DOHH2 (cell line): ENCODE measurements around the gene CHRNA9.

Experiments
- H3F3A ChIP-seq: fragments of 200-600 bp; sonication (generic), shearing (Covaris generic); 2 replicates; pipeline ENCODE4 v1.6.0; 2016; ENCODE audit warnings: antibody characterized with exemption, mild to moderate bottlenecking; ENCODE audit not compliant: control insufficient read depth, insufficient read depth
- H3K27ac ChIP-seq: fragments of 200-600 bp; sonication (generic); 2 replicates; pipeline ENCODE4 v1.5.1; 2014; ENCODE audit warnings: low read depth, mild to moderate bottlenecking, low read length, moderate library complexity
- H3K27me3 ChIP-seq: fragments of 200-600 bp; sonication (generic); 2 replicates; pipeline ENCODE4 v1.6.1; 2014; ENCODE audit warnings: mild to moderate bottlenecking, low read length, mixed read lengths; ENCODE audit not compliant: control insufficient read depth
- H3K36me3 ChIP-seq: fragments of 200-600 bp; sonication (generic); 2 replicates; pipeline ENCODE4 v1.6.1; 2014; ENCODE audit warnings: mild to moderate bottlenecking, low read length, moderate library complexity, mixed read lengths; ENCODE audit not compliant: control insufficient read depth
- H3K4me1 ChIP-seq: fragments of 200-600 bp; sonication (generic); 2 replicates; pipeline ENCODE4 v1.6.1; 2014; ENCODE audit warnings: mild to moderate bottlenecking, low read length, mixed read lengths; ENCODE audit not compliant: control insufficient read depth
- H3K4me2 ChIP-seq: fragments of 200-600 bp; sonication (generic); 2 replicates; pipeline ENCODE4 v1.6.0; 2014; ENCODE audit warnings: mild to moderate bottlenecking, low read length, moderate library complexity
- H3K4me3 ChIP-seq: fragments of 200-600 bp; sonication (generic); 2 replicates; pipeline ENCODE4 v1.5.1; 2014; ENCODE audit warnings: mild to moderate bottlenecking, low read length, mixed read lengths
- H3K79me2 ChIP-seq: fragments of 200-600 bp; sonication (generic); 2 replicates; pipeline ENCODE4 v1.6.1; 2014; ENCODE audit warnings: mild to moderate bottlenecking, low read length, mixed read lengths; ENCODE audit not compliant: control insufficient read depth
- H3K9me2 ChIP-seq: fragments of 200-600 bp; sonication (generic); replicated peaks from 2 replicates; pipeline ENCODE4 v1.6.1; 2014; ENCODE audit warnings: mild to moderate bottlenecking, low read length, mixed read lengths; ENCODE audit not compliant: control insufficient read depth
- H3K9me3 ChIP-seq: fragments of 200-600 bp; sonication (generic); 2 replicates; pipeline ENCODE4 v1.6.1; 2014; ENCODE audit warnings: antibody characterized with exemption, low read length, mixed read lengths; ENCODE audit not compliant: control insufficient read depth, insufficient read depth
- H4K20me1 ChIP-seq: fragments of 200-600 bp; sonication (generic); 2 replicates; pipeline ENCODE4 v1.6.0; 2014; ENCODE audit warnings: low read depth, mild to moderate bottlenecking, antibody characterized with exemption, low read length, moderate library complexity; ENCODE audit not compliant: control insufficient read depth, insufficient read depth
- EZH2phosphoT487 ChIP-seq: fragments of 200-600 bp; sonication (generic); IDR thresholded peaks from 2 replicates; pipeline ENCODE4 v1.6.1; 2017; ENCODE audit warnings: borderline replicate concordance, mild to moderate bottlenecking, antibody characterized with exemption, low read length, moderate library complexity, mixed read lengths
- TF ChIP-seq, protein P1 (sequence below): fragments of 200-600 bp; sonication (generic); IDR thresholded peaks from one replicate; pipeline ENCODE4 v1.5.1; 2014; ENCODE audit warnings: antibody characterized with exemption, mild to moderate bottlenecking, low read depth, low read length; ENCODE audit not compliant: poor library complexity, severe bottlenecking

CHRNA9 gene

DNA sequence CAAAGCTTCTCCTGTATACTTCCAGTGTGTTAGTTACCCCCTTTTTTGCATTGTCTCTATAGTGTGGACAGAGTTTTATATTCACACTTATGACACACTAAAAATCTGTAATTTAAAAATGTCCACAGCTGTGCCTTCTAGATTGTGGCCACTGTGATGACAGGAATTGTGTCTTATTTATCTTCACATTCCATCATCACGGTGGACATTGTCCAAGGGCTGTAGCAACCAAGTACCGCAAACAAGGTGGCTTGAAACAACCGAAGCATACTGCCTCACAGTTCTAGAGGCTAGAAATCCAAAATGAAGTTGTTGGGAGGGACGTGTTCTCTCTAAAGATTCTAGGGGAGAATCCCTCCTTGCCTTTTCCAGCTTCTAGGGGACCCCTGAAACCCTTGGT lies 32.3 kb downstream of the CHRNA9 start:
- H3K79me2 ChIP-seq: no peaks in the 10 kb centered on the region
- no peaks in the 10 kb centered on the region for H3K36me3 ChIP-seq
- no peaks in the 10 kb centered on the region for H3K9me3 ChIP-seq
- no peak overlapping the region for H3K27ac ChIP-seq
- no peaks in the 10 kb centered on the region for H3K9me2 ChIP-seq
- H3K27me3 ChIP-seq: peaks cover 3% of the 10 kb centered on the region; the same call in 1 of the 2 replicates
- H3F3A ChIP-seq: no peaks in the 10 kb centered on the region
- no peak overlapping the region for H3K4me2 ChIP-seq
- no peaks in the 10 kb centered on the region; the same call in 1 of the 2 replicates for H3K4me1 ChIP-seq
- TF ChIP-seq, protein P1, sequence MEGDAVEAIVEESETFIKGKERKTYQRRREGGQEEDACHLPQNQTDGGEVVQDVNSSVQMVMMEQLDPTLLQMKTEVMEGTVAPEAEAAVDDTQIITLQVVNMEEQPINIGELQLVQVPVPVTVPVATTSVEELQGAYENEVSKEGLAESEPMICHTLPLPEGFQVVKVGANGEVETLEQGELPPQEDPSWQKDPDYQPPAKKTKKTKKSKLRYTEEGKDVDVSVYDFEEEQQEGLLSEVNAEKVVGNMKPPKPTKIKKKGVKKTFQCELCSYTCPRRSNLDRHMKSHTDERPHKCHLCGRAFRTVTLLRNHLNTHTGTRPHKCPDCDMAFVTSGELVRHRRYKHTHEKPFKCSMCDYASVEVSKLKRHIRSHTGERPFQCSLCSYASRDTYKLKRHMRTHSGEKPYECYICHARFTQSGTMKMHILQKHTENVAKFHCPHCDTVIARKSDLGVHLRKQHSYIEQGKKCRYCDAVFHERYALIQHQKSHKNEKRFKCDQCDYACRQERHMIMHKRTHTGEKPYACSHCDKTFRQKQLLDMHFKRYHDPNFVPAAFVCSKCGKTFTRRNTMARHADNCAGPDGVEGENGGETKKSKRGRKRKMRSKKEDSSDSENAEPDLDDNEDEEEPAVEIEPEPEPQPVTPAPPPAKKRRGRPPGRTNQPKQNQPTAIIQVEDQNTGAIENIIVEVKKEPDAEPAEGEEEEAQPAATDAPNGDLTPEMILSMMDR: no peak
- no peak for TF ChIP-seq EZH2phosphoT487
- no peak overlapping the region for H3K4me3 ChIP-seq
- H4K20me1 ChIP-seq: no peaks in the 10 kb centered on the region

DNA sequence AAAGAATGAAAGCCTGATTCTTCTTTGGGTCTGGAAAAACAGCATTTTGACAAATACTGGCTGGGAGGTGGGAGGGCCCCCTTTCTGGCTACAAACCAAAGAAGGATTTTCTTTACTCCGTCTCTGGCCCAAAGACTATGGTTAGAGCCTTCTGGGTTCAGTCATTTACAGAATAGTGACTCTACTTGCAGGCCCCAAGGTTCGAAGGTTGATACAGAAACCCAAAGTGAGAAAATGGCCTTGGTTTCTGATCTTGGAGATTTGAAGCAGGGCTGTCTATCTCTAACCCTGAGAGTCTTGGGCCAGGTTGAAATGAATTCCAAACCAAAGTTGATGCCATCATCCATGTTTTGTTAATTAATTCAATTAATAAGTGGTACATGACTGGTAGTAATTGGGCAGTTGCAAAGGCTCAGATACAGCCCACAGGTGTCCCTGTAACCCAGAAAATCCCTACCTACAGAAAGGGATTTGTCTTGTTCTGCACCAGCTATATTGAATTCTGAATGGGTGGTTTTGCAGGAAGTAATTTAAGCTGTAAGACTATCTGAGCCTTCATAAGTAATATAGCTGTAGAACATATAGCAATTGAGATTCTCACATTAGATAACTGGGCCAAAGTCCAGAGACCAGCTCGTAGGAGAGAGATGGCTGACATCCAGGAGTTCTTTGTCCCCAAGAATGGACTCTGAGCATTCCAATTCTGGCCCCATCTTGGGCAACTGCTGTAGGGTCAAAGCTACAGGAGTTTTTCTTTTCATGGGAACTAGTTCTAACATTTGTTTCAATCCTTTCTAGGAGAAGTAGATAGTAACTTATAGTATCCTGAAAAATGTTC lies 34.5 kb downstream of the CHRNA9 start:
- Histone ChIP-seq H3K4me2 (no peak overlapping the region), H3F3A (no peaks in the 10 kb centered on the region), H3K9me2 (no peaks in the 10 kb centered on the region), H3K4me3 (no peak overlapping the region), H3K27ac (no peak overlapping the region), H3K27me3 (peaks cover 3% of the 10 kb centered on the region; the same call in 1 of the 2 replicates), H3K79me2 (no peaks in the 10 kb centered on the region), H3K9me3 (no peaks in the 10 kb centered on the region), H3K4me1 (no peaks in the 10 kb centered on the region; the same call in 1 of the 2 replicates), H3K36me3 (no peaks in the 10 kb centered on the region), H4K20me1 (no peaks in the 10 kb centered on the region)
- TF ChIP-seq, protein P1: no peak
- TF ChIP-seq EZH2phosphoT487: no peak

DNA sequence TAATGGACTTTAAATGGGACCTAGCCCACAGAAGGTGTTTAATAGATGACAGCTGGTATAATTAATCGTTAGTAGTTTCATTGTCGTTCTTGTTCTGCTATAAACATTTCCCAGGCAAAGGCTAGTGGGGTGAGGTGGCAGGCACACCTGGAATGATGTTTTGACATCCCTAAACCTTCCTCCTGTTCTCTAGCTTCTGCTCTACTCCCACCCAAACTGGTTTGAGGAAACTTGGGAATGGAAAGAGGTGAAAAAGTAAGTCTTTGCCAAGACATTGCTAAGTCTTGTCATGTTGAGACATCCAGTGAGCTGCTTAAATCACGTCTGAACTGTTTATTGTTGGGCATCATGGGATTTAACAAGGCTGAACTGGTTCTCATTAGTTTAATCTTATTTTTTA lies 37.5 kb downstream of the CHRNA9 start:
- TF ChIP-seq EZH2phosphoT487: no peak
- TF ChIP-seq, protein P1: no peak
- Histone ChIP-seq H3K9me2 (no peaks in the 10 kb centered on the region), H4K20me1 (no peaks in the 10 kb centered on the region), H3K79me2 (no peaks in the 10 kb centered on the region), H3K36me3 (no peaks in the 10 kb centered on the region), H3K9me3 (no peaks in the 10 kb centered on the region), H3K4me2 (no peak overlapping the region), H3K27me3 (peaks cover 3% of the 10 kb centered on the region; the same call in 1 of the 2 replicates), H3K4me3 (no peak overlapping the region), H3F3A (no peaks in the 10 kb centered on the region), H3K27ac (no peak overlapping the region), H3K4me1 (no peaks in the 10 kb centered on the region)
